Type B pancreatic cell (in vitro differentiated cells): ENCODE results near the gene CDS1. TPM values are rescaled to one million over a fixed set of nuclear protein-coding genes. Genes with fewer than 3 reads are reported as not detected.

Experiments
- DNase-seq: peaks from one replicate; pipeline ENCODE4 v3.0.0; 2021; ENCODE audit warnings: mixed read lengths; ENCODE audit not compliant: unreplicated experiment; ENCODE audit errors: extremely low spot score
- H3K27ac Mint-ChIP-seq: 2 replicates; pipeline ENCODE4 v1.8.0; 2021; ENCODE audit warnings: mild to moderate bottlenecking, mixed read lengths
- H3K27me3 Mint-ChIP-seq: 2 replicates; pipeline ENCODE4 v1.8.0; 2021; ENCODE audit warnings: mixed read lengths
- H3K36me3 Mint-ChIP-seq: 2 replicates; pipeline ENCODE4 v1.8.0; 2021; ENCODE audit warnings: mixed read lengths
- H3K4me1 Mint-ChIP-seq: one replicate; pipeline ENCODE4 v1.8.0; 2021; ENCODE audit warnings: mixed read lengths; ENCODE audit not compliant: unreplicated experiment
- H3K4me3 Mint-ChIP-seq: 2 replicates; pipeline ENCODE4 v1.8.0; 2021; ENCODE audit warnings: mild to moderate bottlenecking, mixed read lengths
- H3K9me3 Mint-ChIP-seq: 2 replicates; pipeline ENCODE4 v1.8.0; 2021; ENCODE audit warnings: mixed read lengths
- total RNA-seq: library from RNA; stranded (reverse); gene quantifications from 2 replicates; pipeline ENCODE4 v1.2.1, GENCODE V29; 2021; ENCODE audit warnings: low replicate concordance
- TF ChIP-seq, protein P1 (sequence below): fragments of 200-600 bp; sonication (generic); conservative IDR thresholded peaks from 2 replicates; pipeline ENCODE4 v1.5.0; 2021; ENCODE audit warnings: antibody characterized with exemption, mild to moderate bottlenecking

CDS1 gene
- total RNA-seq, 1 donor from 2014 or later, result 15.1 TPM

DNA sequence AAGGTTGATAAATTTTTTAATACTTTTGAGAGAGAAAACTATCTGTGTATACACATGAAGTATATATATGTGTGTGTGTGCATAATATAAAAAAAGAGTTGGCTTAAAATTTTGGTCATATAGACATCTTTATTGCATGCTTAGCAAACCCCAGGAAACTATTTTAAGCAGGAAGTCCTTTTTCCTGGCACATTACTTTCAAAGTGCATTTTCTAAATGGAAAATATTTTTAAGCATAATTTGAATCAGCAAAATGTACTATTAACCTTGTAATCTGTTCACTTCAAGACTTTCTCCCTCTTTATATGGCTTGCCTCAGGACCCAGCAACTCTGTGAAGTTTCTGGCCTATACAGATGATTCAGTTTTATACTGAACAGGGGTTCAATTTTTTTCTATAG lies 106.3 kb downstream of the CDS1 start:
- Mint-ChIP-seq H3K4me3 (no peak overlapping the region), H3K9me3 (no peaks in the 10 kb centered on the region), H3K27me3 (no peaks in the 10 kb centered on the region), H3K4me1 (no peaks in the 10 kb centered on the region), H3K27ac (no peak overlapping the region), H3K36me3 (peaks cover 46% of the 10 kb centered on the region)
- TF ChIP-seq, protein P1, sequence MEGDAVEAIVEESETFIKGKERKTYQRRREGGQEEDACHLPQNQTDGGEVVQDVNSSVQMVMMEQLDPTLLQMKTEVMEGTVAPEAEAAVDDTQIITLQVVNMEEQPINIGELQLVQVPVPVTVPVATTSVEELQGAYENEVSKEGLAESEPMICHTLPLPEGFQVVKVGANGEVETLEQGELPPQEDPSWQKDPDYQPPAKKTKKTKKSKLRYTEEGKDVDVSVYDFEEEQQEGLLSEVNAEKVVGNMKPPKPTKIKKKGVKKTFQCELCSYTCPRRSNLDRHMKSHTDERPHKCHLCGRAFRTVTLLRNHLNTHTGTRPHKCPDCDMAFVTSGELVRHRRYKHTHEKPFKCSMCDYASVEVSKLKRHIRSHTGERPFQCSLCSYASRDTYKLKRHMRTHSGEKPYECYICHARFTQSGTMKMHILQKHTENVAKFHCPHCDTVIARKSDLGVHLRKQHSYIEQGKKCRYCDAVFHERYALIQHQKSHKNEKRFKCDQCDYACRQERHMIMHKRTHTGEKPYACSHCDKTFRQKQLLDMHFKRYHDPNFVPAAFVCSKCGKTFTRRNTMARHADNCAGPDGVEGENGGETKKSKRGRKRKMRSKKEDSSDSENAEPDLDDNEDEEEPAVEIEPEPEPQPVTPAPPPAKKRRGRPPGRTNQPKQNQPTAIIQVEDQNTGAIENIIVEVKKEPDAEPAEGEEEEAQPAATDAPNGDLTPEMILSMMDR, result no peak
- DNase-seq, result no peak

DNA sequence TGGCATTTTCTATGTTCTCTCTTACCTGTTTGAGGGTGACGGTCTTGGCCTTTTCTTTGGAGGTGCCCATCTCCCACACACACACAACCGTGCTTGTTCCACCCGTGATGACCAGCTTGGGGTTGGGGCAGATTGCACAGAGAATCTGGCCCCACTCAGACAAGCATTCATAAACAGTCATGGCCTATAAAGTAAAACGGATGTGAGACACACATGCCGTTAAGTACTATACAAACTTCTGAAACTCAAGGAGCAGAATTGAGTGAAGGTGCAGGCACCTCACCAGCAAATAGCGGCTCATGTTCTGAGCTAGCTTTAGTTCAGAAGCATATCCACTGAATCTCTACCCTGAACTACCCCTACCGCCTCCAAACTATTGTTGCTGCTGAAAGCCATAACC lies 107.6 kb downstream of the CDS1 start:
- peaks cover 50% of the 10 kb centered on the region for H3K36me3 Mint-ChIP-seq

DNA sequence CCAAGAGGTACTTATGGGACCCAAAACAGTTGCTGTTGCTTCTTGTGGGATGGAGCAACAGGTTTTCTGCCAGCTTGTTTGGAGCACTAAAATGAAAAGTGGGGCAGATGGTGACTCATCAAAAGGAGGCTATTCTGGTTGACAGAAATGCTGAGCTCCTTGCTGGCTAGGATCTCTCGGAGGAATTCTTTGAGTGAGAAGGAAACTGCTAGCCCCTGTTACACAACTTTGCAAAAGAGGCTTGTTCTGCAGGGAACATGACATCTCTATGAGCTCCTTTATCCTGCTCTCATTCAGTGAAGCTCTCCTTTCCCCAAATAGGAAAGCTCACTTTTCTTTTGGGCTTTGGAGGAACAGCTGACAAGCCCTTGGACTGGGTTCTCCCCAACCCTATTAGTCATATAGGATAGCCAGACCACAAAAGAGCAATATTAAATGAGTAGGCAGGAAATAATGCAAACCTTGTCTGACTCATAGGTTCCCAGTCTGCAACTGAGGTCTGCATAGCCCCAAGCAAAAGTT lies 108.3 kb downstream of the CDS1 start:
- DNase-seq, result no peak
- Mint-ChIP-seq H3K4me1 (no peaks in the 10 kb centered on the region), H3K36me3 (peaks cover 52% of the 10 kb centered on the region), H3K27me3 (no peaks in the 10 kb centered on the region), H3K27ac (no peak overlapping the region), H3K4me3 (no peak overlapping the region), H3K9me3 (no peaks in the 10 kb centered on the region)
- TF ChIP-seq, protein P1, result no peak

More for the DNA sequence above, 107.6 kb downstream of the CDS1 start:
- TF ChIP-seq, protein P1, result no peak
- Mint-ChIP-seq H3K4me3 (no peak overlapping the region), H3K27me3 (no peaks in the 10 kb centered on the region), H3K4me1 (no peaks in the 10 kb centered on the region), H3K27ac (no peak overlapping the region), H3K9me3 (no peaks in the 10 kb centered on the region)
- DNase-seq, result no peak

DNA sequence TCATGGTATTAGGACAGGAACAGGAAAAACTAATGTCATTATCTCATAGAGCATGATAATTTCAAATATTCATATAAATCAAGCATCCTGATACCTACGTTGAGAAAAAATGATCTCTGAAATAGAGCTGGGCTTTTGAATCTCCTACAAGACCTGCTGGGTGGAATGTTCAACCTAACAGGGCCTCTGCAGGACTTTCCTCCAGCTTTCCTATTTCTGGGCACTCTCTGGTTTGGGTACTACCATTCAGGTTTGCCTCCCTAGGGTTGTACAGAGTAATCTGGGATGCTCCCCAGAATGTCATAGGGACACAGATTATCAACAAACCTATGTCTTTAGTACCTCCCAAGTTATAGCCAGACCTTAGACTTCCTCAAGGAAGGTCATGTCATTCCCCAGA lies 108.9 kb downstream of the CDS1 start:
- peaks cover 47% of the 10 kb centered on the region for H3K36me3 Mint-ChIP-seq
- no peak overlapping the region for H3K27ac Mint-ChIP-seq
- H3K27me3 Mint-ChIP-seq, result no peaks in the 10 kb centered on the region
- H3K4me1 Mint-ChIP-seq, result no peaks in the 10 kb centered on the region
- no peak for DNase-seq
- TF ChIP-seq, protein P1, result no peak
- H3K4me3 Mint-ChIP-seq, result no peak overlapping the region
- H3K9me3 Mint-ChIP-seq, result no peaks in the 10 kb centered on the region

DNA sequence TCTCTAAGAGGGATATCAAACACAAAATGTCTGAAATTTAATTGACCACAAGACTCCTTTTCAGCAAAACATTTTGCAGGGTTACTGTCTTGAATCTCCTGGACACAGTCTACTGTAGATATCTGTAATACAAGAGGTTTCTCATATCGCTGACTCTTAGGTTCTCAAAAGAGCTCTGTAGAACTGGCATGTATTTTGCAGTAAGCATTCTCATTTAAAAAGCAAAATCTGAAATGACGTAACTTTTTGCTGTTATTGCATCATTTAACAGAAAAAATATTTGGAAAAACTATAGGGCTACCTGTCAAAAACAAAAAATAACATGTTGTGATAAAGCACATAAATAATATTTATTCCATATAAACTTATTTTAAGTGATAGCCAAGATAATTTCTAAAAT lies 114.2 kb downstream of the CDS1 start:
- Mint-ChIP-seq H3K4me3 (no peak overlapping the region), H3K36me3 (peaks cover 34% of the 10 kb centered on the region), H3K27ac (no peak overlapping the region), H3K9me3 (no peaks in the 10 kb centered on the region), H3K27me3 (no peaks in the 10 kb centered on the region), H3K4me1 (no peaks in the 10 kb centered on the region)
- TF ChIP-seq, protein P1, result no peak
- no peak for DNase-seq

DNA sequence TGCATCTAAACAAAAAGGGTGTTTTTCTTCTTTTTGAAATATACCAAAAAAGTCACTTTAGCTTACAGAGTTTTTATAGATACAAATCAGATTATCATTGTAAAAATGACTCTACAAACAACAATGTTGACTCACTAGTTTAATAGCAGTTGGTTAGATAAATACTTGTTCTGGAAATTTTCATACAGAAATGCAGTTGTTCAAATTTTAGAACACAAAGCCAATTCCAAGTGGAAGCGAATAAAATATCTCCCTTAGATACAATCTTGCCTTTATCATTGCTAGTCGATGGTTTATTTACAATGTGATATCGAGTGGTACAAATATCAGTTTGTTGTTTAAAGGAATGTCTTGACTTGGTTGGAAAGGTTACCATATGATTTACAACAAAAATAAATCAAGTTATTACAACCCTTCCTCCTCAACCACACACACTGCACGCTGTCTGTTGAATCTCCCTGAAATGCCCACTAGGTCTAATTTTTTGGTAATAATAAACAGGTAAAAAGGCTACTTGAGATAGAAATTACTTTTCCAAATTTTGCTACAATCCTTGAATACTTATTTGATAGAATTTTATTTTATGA lies 114.8 kb downstream of the CDS1 start:
- H3K9me3 Mint-ChIP-seq, result no peaks in the 10 kb centered on the region
- peaks cover 37% of the 10 kb centered on the region for H3K36me3 Mint-ChIP-seq
- no peaks in the 10 kb centered on the region for H3K27me3 Mint-ChIP-seq
- H3K27ac Mint-ChIP-seq, result no peak overlapping the region
- TF ChIP-seq, protein P1, result no peak
- no peak for DNase-seq
- H3K4me3 Mint-ChIP-seq, result no peak overlapping the region
- H3K4me1 Mint-ChIP-seq, result no peaks in the 10 kb centered on the region
